Stimulated activated CD4-positive, alpha-beta T cell treated with anti-CD3 and anti-CD28 coated beads, TNF-alpha, amount 100 ng/mL, for 1 hour (primary cell): ENCODE measurements around the gene RNF222.
"Not testable (repeated sequence)": the region's sequence is repeated elsewhere in the genome, so short reads cannot be mapped to it uniquely, and the experiment has no call there.

Experiments
- DNase-seq, 3 donors: peaks; one replicate each; pipeline ENCODE4 v3.0.0-alpha.2; 2020; ENCODE audit warnings: low read depth in 3 of 3, low spot score in 1 of 3

RNF222 gene

GRCh38 chr17:8382052-8382879 is 15.4 kb downstream of the RNF222 start:
- no peak for DNase-seq

- DNase-seq = no peak
These were observed 17.6 kb downstream of the RNF222 start for GRCh38 chr17:8380049-8380448.

GRCh38 chr17:8378117-8378516 is 19.5 kb downstream of the RNF222 start:
- DNase-seq = not testable (repeated sequence)

- DNase-seq = no peak
These were observed 20.2 kb downstream of the RNF222 start for GRCh38 chr17:8377422-8377821.

- DNase-seq = peak; percentile 72 to 89 (median 75)
These were observed 21.2 kb downstream of the RNF222 start, which contains the start of gene KRABD2 for GRCh38 chr17:8376271-8377067. KRABD2 (minus strand) TSS chr17:8376704.

- no peak for DNase-seq
These were observed 21.8 kb downstream of the RNF222 start for GRCh38 chr17:8375738-8376259.

- not testable (repeated sequence) for DNase-seq
These were observed 23.8 kb downstream of the RNF222 start for GRCh38 chr17:8373856-8374255.

GRCh38 chr17:8372422-8372821 is 25.2 kb downstream of the RNF222 start:
- no peak for DNase-seq

- DNase-seq = no peak
These were observed 25.8 kb downstream of the RNF222 start for GRCh38 chr17:8371786-8372185.

- no peak for DNase-seq
These were observed 27.7 kb downstream of the RNF222 start for GRCh38 chr17:8369944-8370343.

- no peak for DNase-seq
These were observed 29.4 kb downstream of the RNF222 start for GRCh38 chr17:8368193-8368592.

GRCh38 chr17:8366231-8366630 is 31.4 kb downstream of the RNF222 start:
- DNase-seq = no peak

- no peak for DNase-seq
These were observed 32.5 kb downstream of the RNF222 start for GRCh38 chr17:8365143-8365542.

GRCh38 chr17:8362651-8363332 is 34.8 kb downstream of the RNF222 start:
- DNase-seq = no peak

- DNase-seq = no peak
These were observed 36.9 kb downstream of the RNF222 start for GRCh38 chr17:8360751-8361150.

GRCh38 chr17:8360260-8360659 is 37.4 kb downstream of the RNF222 start:
- DNase-seq = no peak

- DNase-seq = no peak
These were observed 37.9 kb downstream of the RNF222 start for GRCh38 chr17:8359769-8360168.

- no peak for DNase-seq
These were observed 39.7 kb downstream of the RNF222 start for GRCh38 chr17:8357910-8358309.

GRCh38 chr17:8354236-8354635 is 43.4 kb downstream of the RNF222 start:
- DNase-seq = no peak

GRCh38 chr17:8353736-8354135 is 43.9 kb downstream of the RNF222 start:
- no peak for DNase-seq

- no peak for DNase-seq
These were observed 47.3 kb downstream of the RNF222 start for GRCh38 chr17:8350339-8350738.
